B cell (primary cell): ENCODE results near the gene GABRG3. TPM values are rescaled to one million over a fixed set of nuclear protein-coding genes. Genes with fewer than 3 reads are reported as not detected.

Experiments
- ATAC-seq: fragments of 200-7000 bp; cut with Tn5 transposase; one replicate; pipeline ENCODE4 v1.10.0; 2021; ENCODE audit warnings: low read depth, mild to moderate bottlenecking, moderate number of reproducible peaks, moderate library complexity
- CTCF ChIA-PET: fragments of 350-600 bp; sonication (Branson Sonifier 250); formaldehyde crosslinking; loops from one replicate; lab custom pipeline; 2021; ENCODE audit warnings: antibody characterized with exemption, inconsistent platforms; lab: Charles Lee
- POLR2A ChIA-PET: fragments of 350-600 bp; sonication (Branson Sonifier 250); formaldehyde crosslinking; loops from one replicate; lab custom pipeline; 2021; ENCODE audit warnings: antibody characterized with exemption; lab: Charles Lee
- DNase-seq: peaks from one replicate; pipeline ENCODE4 v3.0.0; 2013
- H2AFZ ChIP-seq: 2 replicates; pipeline ENCODE4 v1.6.1; 2012; ENCODE audit warnings: mild to moderate bottlenecking, low read depth, low read length; ENCODE audit not compliant: insufficient read depth, poor library complexity, severe bottlenecking
- H3K27ac ChIP-seq, 2 donors: 1 replicate in 1 of 2; 2 replicates in 1 of 2; pipeline ENCODE4 v1.5.1; 2012 to 2013; ENCODE audit warnings: low read length in 2 of 2, mild to moderate bottlenecking in 2 of 2, moderate library complexity in 1 of 2
- H3K27me3 ChIP-seq, 4 experiments: fragments of 200-600 bp in 1 of 4; sonication (generic) in 1 of 4; replicated peaks in 1 of 4; 1 replicate in 2 of 4; 2 replicates in 2 of 4; pipeline versions ENCODE4 v1.6.1 to v1.7.0; 2013 to 2016; ENCODE audit warnings: low read length in 3 of 4, mild to moderate bottlenecking in 2 of 4, mixed read lengths in 1 of 4, moderate library complexity in 1 of 4; ENCODE audit not compliant: insufficient read depth in 4 of 4, control insufficient read depth in 3 of 4; ENCODE audit errors: control extremely low read depth in 1 of 4
- H3K36me3 ChIP-seq, 2 experiments: replicated peaks in 1 of 2; 1 replicate in 1 of 2; 2 replicates in 1 of 2; pipeline versions ENCODE4 v1.6.1 to v1.7.1; 2013; ENCODE audit warnings: low read length in 1 of 2; ENCODE audit not compliant: insufficient read depth in 2 of 2, control insufficient read depth in 1 of 2; ENCODE audit errors: control extremely low read depth in 1 of 2, extremely low read depth in 1 of 2
- H3K4me1 ChIP-seq, 2 donors: fragments of 200-600 bp in 1 of 2; sonication (generic) in 1 of 2; 1 replicate in 1 of 2; 2 replicates in 1 of 2; pipeline versions ENCODE4 v1.5.1 to v1.6.1; 2013 to 2017; ENCODE audit warnings: low read length in 2 of 2; ENCODE audit not compliant: control insufficient read depth in 2 of 2, insufficient read depth in 2 of 2
- H3K4me2 ChIP-seq: replicated peaks from 2 replicates; pipeline ENCODE3; 2012; ENCODE audit warnings: mild to moderate bottlenecking, low read depth, low read length; ENCODE audit not compliant: poor library complexity, severe bottlenecking
- H3K4me3 ChIP-seq, 5 experiments: fragments of 200-600 bp in 1 of 5; sonication (generic) in 1 of 5; 1 replicate in 3 of 5; 2 replicates in 2 of 5; pipeline versions ENCODE4 v1.5.1 to v1.7.0; 2011 to 2016; ENCODE audit warnings: low read length in 4 of 5, mild to moderate bottlenecking in 4 of 5, low read depth in 2 of 5, control low read depth in 1 of 5, moderate library complexity in 1 of 5; ENCODE audit not compliant: insufficient read depth in 1 of 5; ENCODE audit errors: control extremely low read depth in 1 of 5, extremely low read depth in 1 of 5
- H3K79me2 ChIP-seq: fragments of 200-600 bp; sonication (generic); one replicate; pipeline ENCODE4 v1.6.0; 2016; ENCODE audit warnings: low read length; ENCODE audit not compliant: control insufficient read depth, insufficient read depth
- H3K9ac ChIP-seq: fragments of 200-600 bp; sonication (generic); 2 replicates; pipeline ENCODE4 v1.6.1; 2017; ENCODE audit warnings: mild to moderate bottlenecking, low read length, moderate library complexity
- H3K9me3 ChIP-seq, 3 donors: one replicate each; pipeline versions ENCODE4 v1.6.1 to v1.7.1; 2013; ENCODE audit warnings: low read length in 2 of 3; ENCODE audit not compliant: control insufficient read depth in 2 of 3, insufficient read depth in 1 of 3; ENCODE audit errors: control extremely low read depth in 1 of 3
- H4K20me1 ChIP-seq: 2 replicates; pipeline ENCODE4 v1.6.0; 2012; ENCODE audit warnings: mild to moderate bottlenecking, low read length; ENCODE audit not compliant: insufficient read depth, control insufficient read depth, poor library complexity, severe bottlenecking
- H3K27ac Mint-ChIP-seq: one replicate; pipeline ENCODE4 v1.8.0; 2021; ENCODE audit warnings: mixed read lengths
- H3K27me3 Mint-ChIP-seq: one replicate; pipeline ENCODE4 v1.8.0; 2021; ENCODE audit warnings: mixed read lengths
- H3K4me1 Mint-ChIP-seq: one replicate; pipeline ENCODE4 v1.8.0; 2021; ENCODE audit warnings: mixed read lengths
- H3K4me3 Mint-ChIP-seq: one replicate; pipeline ENCODE4 v1.8.0; 2021; ENCODE audit warnings: mixed read lengths
- H3K9me3 Mint-ChIP-seq: one replicate; pipeline ENCODE4 v1.8.0; 2022; ENCODE audit warnings: mixed read lengths; ENCODE audit not compliant: insufficient read depth
- CTCF ChIP-seq: fragments of 200-600 bp; IDR thresholded peaks from one replicate; pipeline ENCODE4 v1.8.0; 2022; ENCODE audit warnings: antibody characterized with exemption, mild to moderate bottlenecking
- EZH2 ChIP-seq: IDR thresholded peaks from 2 replicates; pipeline ENCODE4 v1.6.1; 2012; ENCODE audit warnings: borderline replicate concordance, low read depth, mild to moderate bottlenecking, moderate library complexity, low read length; ENCODE audit not compliant: insufficient read depth, poor library complexity, severe bottlenecking
- WGBS: methylation state at CpG from one replicate; pipeline ENCODE4 v1.1.5; 2013; ENCODE audit warnings: missing lambda C conversion rate; ENCODE audit not compliant: insufficient coverage; 5-methylcytosine and 5-hydroxymethylcytosine counted together
- intact Hi-C: fragments of 100-400 bp; cut with micrococcal nuclease; formaldehyde crosslinking; loops from one replicate; pipeline ENCODE4 v1.10.0; 2022
- polyA plus RNA-seq: library from polyadenylated mRNA; depleted of rRNA; stranded (reverse); fragments of >200 nt; gene quantifications from 2 replicates; pipeline ENCODE4 v1.2.3, GENCODE V29; 2012
- total RNA-seq, 2 donors: library from RNA; stranded (reverse); fragments of 120-200 nt in 1 of 2; gene quantifications; 1 replicate in 1 of 2; 2 replicates in 1 of 2; pipeline versions ENCODE4 v1.2.3 to v1.2.4, GENCODE V29; 2013 to 2022

Gene GABRG3
- total and polyA plus RNA-seq, 2 donors (not counting 1 experiment from before 2014, with no cell fraction given), result not detected

- H3K9ac ChIP-seq, result no peak overlapping the region
- TF ChIP-seq CTCF, result no peak
- no peak for TF ChIP-seq EZH2
- Mint-ChIP-seq H3K27ac (no peak overlapping the region), H3K27me3 (no peaks in the 10 kb centered on the region), H3K4me1 (no peaks in the 10 kb centered on the region), H3K9me3 (peaks cover 3% of the 10 kb centered on the region), H3K4me3 (no peak overlapping the region)
- POLR2A ChIA-PET, result no interaction called here
- 100% methylated on average over 1 of the region's 6 CpGs for WGBS
- no peak overlapping the region for H3K4me2 ChIP-seq
- ATAC-seq (no peak), DNase-seq (no peak)
- no peaks in the 10 kb centered on the region for H4K20me1 ChIP-seq
- H3K36me3 ChIP-seq, result no peaks in the 10 kb centered on the region
- peaks cover 0 to 5% (median 0%) of the 10 kb centered on the region in 3 donors for H3K9me3 ChIP-seq
- no peak overlapping the region for H2AFZ ChIP-seq
- intact Hi-C loops, result no loop called here
- H3K79me2 ChIP-seq, result no peaks in the 10 kb centered on the region
- H3K4me1 ChIP-seq, result no peaks in the 10 kb centered on the region
- CTCF ChIA-PET, result no interaction called here
- H3K27me3 ChIP-seq, result no peaks in the 10 kb centered on the region
- H3K27ac ChIP-seq, result no peak overlapping the region
- no peak overlapping the region for H3K4me3 ChIP-seq
These were observed 225.7 kb downstream of the GABRG3 start for GRCh38 chr15:27196691-27197090.

GRCh38 chr15:27201425-27201824, 230.4 kb downstream of the GABRG3 start:
- H3K9me3 ChIP-seq, result no peaks in the 10 kb centered on the region
- H3K27me3 ChIP-seq, result no peaks in the 10 kb centered on the region
- H3K9me3 Mint-ChIP-seq, result peaks cover 5% of the 10 kb centered on the region
- H3K4me3 ChIP-seq, result no peak overlapping the region
- no peak overlapping the region for H3K9ac ChIP-seq
- POLR2A ChIA-PET, result no interaction called here
- H3K27ac Mint-ChIP-seq, result no peak overlapping the region
- ATAC-seq (no peak), DNase-seq (no peak)
- H3K79me2 ChIP-seq, result no peaks in the 10 kb centered on the region
- H3K4me1 ChIP-seq, result no peaks in the 10 kb centered on the region
- H3K4me3 Mint-ChIP-seq, result no peak overlapping the region
- no CpG with 5 or more reads among the region's 3 CpGs for whole genome bisulfite sequencing
- H3K4me2 ChIP-seq, result no peak overlapping the region
- H3K36me3 ChIP-seq, result no peaks in the 10 kb centered on the region
- intact Hi-C loops, result no loop called here
- no peak for TF ChIP-seq CTCF
- no peak for TF ChIP-seq EZH2
- CTCF ChIA-PET, result no interaction called here
- no peak overlapping the region for H2AFZ ChIP-seq
- H4K20me1 ChIP-seq, result no peaks in the 10 kb centered on the region
- no peak overlapping the region for H3K27ac ChIP-seq
- no peaks in the 10 kb centered on the region for H3K27me3 Mint-ChIP-seq
- no peaks in the 10 kb centered on the region for H3K4me1 Mint-ChIP-seq
